ENCODE results near the gene IFNA2. TPM values are rescaled to one million over a fixed set of nuclear protein-coding genes. Genes with fewer than 3 reads are reported as not detected.
A peak's percentile ranks its signal among the peaks of the same experiment; 100 is the strongest.

IFNA2 gene
- total RNA-seq, 1 donor from 2014 or later, result not detected

- Mint-ChIP-seq H3K27me3 (ENCODE audit: unreplicated experiment) (peaks cover 43% of the 10 kb centered on the region), H3K27ac (ENCODE audit: unreplicated experiment) (no peak overlapping the region), H3K9me3 (ENCODE audit: unreplicated experiment) (no peaks in the 10 kb centered on the region), H3K36me3 (ENCODE audit: unreplicated experiment) (no peaks in the 10 kb centered on the region), H3K4me1 (ENCODE audit: unreplicated experiment) (no peaks in the 10 kb centered on the region), H3K4me3 (ENCODE audit: unreplicated experiment) (no peak overlapping the region)
- no peak for TF ChIP-seq CTCF (IDR thresholded peaks at IDR 0.05)
- no peak for DNase-seq (ENCODE audit: extremely low spot score, unreplicated experiment)
Measured at GRCh38 chr9:21357479-21358460, 27.4 kb downstream of the IFNA2 start.

- no peak for TF ChIP-seq CTCF (IDR thresholded peaks at IDR 0.05)
- no peaks in the 10 kb centered on the region for H3K9me3 Mint-ChIP-seq (ENCODE audit: unreplicated experiment)
- DNase-seq (ENCODE audit: extremely low spot score, unreplicated experiment), result no peak
- peaks cover 62% of the 10 kb centered on the region for H3K27me3 Mint-ChIP-seq (ENCODE audit: unreplicated experiment)
- no peak within 1 kb of the TSS for H3K27ac Mint-ChIP-seq (ENCODE audit: unreplicated experiment)
- no peaks in the 10 kb centered on the region for H3K4me1 Mint-ChIP-seq (ENCODE audit: unreplicated experiment)
- no peak within 1 kb of the TSS for H3K4me3 Mint-ChIP-seq (ENCODE audit: unreplicated experiment)
- no peaks in the 10 kb centered on the region for H3K36me3 Mint-ChIP-seq (ENCODE audit: unreplicated experiment)
Measured at GRCh38 chr9:21350787-21351186, 34.4 kb downstream of the IFNA2 start, which contains the start of gene IFNA6. IFNA6 (minus strand) TSS chr9:21350887; CDS start chr9:21350887, 0 bp downstream.

GRCh38 chr9:21348430-21348970 is 36.7 kb downstream of the IFNA2 start:
- no peak for TF ChIP-seq CTCF (IDR thresholded peaks at IDR 0.05)

GRCh38 chr9:21340735-21341134 is 44.5 kb downstream of the IFNA2 start:
- Mint-ChIP-seq H3K9me3 (ENCODE audit: unreplicated experiment) (peaks cover 14% of the 10 kb centered on the region), H3K4me3 (ENCODE audit: unreplicated experiment) (no peak overlapping the region), H3K27me3 (ENCODE audit: unreplicated experiment) (peaks cover 59% of the 10 kb centered on the region), H3K27ac (ENCODE audit: unreplicated experiment) (no peak overlapping the region), H3K36me3 (ENCODE audit: unreplicated experiment) (peaks cover 2% of the 10 kb centered on the region), H3K4me1 (ENCODE audit: unreplicated experiment) (peaks cover 3% of the 10 kb centered on the region)
- no peak for TF ChIP-seq CTCF (IDR thresholded peaks at IDR 0.05)
- no peak for DNase-seq (ENCODE audit: extremely low spot score, unreplicated experiment)

More at GRCh38 chr9:21348430-21348970, 36.7 kb downstream of the IFNA2 start:
- no peak for DNase-seq (ENCODE audit: extremely low spot score, unreplicated experiment)
- peaks cover 2% of the 10 kb centered on the region for H3K36me3 Mint-ChIP-seq (ENCODE audit: unreplicated experiment)
- H3K4me3 Mint-ChIP-seq (ENCODE audit: unreplicated experiment), result no peak overlapping the region
- peaks cover 52% of the 10 kb centered on the region for H3K27me3 Mint-ChIP-seq (ENCODE audit: unreplicated experiment)
- peaks cover 11% of the 10 kb centered on the region for H3K9me3 Mint-ChIP-seq (ENCODE audit: unreplicated experiment)
- no peak overlapping the region for H3K27ac Mint-ChIP-seq (ENCODE audit: unreplicated experiment)
- no peaks in the 10 kb centered on the region for H3K4me1 Mint-ChIP-seq (ENCODE audit: unreplicated experiment)

- Mint-ChIP-seq H3K27me3 (ENCODE audit: unreplicated experiment) (peaks cover 34% of the 10 kb centered on the region), H3K9me3 (ENCODE audit: unreplicated experiment) (no peaks in the 10 kb centered on the region), H3K36me3 (ENCODE audit: unreplicated experiment) (peaks cover 6% of the 10 kb centered on the region), H3K4me1 (ENCODE audit: unreplicated experiment) (peaks cover 33% of the 10 kb centered on the region), H3K4me3 (ENCODE audit: unreplicated experiment) (peak overlapping the region; percentile 23), H3K27ac (ENCODE audit: unreplicated experiment) (no peak overlapping the region)
- TF ChIP-seq CTCF (IDR thresholded peaks at IDR 0.05), result no peak
- no peak for DNase-seq (ENCODE audit: extremely low spot score, unreplicated experiment)
Measured at GRCh38 chr9:21336457-21336856, 48.7 kb downstream of the IFNA2 start.
